Superior temporal gyrus (tissue), 1 donor: ENCODE data around the gene GPC6.

Experiments
- DNase-seq: peaks from one replicate; pipeline ENCODE4 v3.0.0-alpha.2; 2016; ENCODE audit errors: extremely low spot score

The GPC6 gene

DNA sequence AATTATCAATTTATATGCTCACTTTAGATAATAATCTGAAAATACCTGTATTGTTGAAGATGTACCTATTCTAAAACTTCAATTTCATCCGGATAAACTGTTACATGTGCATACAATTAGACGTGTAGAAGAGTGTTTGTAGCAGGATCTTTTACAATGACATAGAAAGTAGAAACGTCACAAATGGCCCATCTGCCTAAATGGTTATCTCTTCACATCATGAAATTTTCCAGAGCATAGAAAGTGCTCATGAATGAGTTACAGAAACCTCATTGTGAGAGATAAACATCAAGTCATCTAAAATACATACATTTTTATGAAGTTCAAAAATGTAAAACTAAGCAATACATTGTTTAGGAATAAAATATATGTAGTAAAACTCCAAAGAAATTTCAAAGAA, 607.4 kb downstream of the GPC6 start:
- DNase-seq: no peak

GRCh38 chr13:93843082-93843481, 616.5 kb downstream of the GPC6 start:
- no peak for DNase-seq

- DNase-seq: no peak
Observed at GRCh38 chr13:93847162-93847561, 620.6 kb downstream of the GPC6 start.

GRCh38 chr13:93848247-93848646, 621.6 kb downstream of the GPC6 start:
- no peak for DNase-seq

DNA sequence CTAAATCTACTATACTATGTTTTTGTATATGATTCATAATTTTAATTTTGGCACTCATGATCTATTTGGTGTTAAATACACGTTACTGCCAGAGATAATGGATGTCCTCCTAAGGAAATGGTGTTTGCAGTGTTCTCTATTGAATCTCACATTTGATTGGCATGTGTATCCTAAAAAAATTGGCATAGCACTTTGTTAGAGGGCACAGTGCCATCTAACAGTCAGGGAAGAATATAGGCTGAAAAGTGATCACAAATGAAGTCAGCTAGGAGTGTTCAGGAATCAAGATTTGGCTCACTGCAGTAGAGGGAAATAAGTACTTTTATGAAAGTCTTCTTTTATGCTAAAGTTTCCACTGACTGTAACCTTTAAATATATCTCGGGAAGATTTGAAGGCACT, 624.6 kb downstream of the GPC6 start:
- no peak for DNase-seq

DNA sequence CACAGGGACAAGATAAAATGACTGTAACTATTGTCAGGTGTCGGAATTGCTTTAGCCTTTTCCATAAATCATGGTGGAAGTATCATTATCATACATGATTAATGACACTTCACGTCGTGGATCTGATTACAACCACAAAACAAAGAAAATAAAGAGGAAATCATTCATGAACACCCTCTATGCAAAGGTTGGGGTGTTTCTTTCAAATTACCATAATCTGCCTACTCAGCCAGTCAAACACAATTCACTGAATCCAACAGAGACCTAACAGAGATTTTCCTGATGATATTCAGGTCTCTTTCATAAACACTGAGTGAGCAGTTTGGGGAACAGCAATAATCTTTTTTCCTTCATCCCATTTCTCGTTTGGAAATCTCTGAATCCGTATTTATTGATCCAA, 627.3 kb downstream of the GPC6 start:
- DNase-seq: no peak

- no peak for DNase-seq
Observed at GRCh38 chr13:93857126-93857525, 630.5 kb downstream of the GPC6 start.

DNA sequence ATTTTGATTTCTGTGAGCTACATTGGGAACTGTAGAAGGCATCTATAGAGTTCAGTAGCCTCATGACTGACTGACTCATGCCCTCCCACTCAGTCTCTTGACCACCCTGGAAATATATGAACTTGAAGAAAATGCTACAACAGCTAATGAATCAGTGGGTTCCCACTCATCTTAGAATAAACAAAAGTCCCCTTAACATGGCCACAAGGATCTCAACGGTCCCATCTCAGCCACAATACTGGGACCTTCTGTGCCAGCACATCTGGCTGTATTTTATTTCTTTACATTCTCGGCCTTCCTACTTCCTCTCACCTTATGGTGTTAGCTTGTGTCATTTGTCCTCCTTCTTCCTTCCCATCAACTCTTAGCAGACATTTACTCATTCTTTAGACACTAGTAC, 633.1 kb downstream of the GPC6 start:
- DNase-seq: no peak

DNA sequence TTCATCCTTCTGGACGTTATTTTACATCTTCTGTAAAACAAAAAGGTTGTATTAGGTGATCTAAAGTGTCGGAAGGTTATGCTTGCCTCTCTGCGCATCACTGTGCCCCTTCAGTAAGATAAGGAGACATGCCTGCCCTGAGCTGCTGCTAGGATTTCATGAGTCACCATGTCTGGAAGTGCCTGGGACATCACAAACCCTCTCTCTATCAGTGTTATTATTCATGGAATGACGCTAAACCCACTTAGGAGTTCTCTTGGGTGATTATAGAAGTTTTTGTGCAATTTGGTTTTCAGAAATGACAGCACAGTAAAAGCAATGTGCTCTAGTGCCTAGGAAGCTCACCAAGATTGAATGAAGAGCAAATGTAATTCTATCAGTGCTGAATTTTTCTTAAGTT, 635.2 kb downstream of the GPC6 start:
- no peak for DNase-seq

DNA sequence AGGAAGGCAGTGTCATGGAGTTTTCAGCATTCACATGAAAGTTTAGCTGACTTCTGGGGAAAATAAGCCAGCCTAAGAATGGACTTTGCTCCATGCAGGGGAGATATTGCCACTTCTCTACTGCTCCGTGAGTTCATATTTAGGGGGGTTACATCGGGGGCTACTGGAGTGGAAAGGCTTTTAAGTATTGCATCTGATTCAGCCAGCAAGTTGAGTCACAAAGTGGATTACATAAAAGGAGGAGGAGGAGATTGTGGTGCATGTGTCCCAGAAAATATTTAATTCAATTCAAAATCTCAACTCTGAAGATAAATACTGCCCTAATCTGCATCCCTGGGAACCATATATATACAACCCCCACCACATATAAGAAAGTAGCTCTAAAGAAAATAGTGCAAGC, 635.7 kb downstream of the GPC6 start:
- DNase-seq: peak; percentile 38

GRCh38 chr13:93865235-93865634, 638.6 kb downstream of the GPC6 start:
- DNase-seq: no peak

GRCh38 chr13:93867481-93867880, 640.9 kb downstream of the GPC6 start:
- DNase-seq: no peak

- no peak for DNase-seq
Observed at GRCh38 chr13:93872376-93872775, 645.8 kb downstream of the GPC6 start.

DNA sequence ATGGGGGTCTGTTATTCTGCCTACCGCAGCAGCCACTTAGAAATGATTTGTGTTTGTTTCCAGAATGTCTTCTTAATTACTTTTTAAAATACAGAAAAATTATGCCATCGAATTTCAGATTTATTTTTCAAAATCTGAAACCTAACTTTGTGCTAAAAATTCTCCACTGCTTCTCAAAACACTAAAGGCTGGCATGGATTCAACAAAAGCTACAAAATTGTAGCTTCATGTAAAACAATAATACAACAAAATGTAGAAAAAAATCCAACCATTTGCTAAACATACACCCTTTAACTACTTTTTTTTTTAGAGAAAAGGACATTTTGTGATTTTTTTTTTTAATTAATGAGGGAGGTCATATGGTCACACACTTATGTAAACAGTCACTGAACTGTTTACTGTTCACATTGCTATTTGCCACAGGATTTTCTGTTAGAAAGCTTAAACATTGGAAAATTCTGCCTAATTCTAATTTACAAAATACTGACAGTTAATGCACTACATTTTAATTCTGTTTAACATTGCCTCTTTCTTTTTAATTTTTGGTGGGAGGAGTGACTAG, 646.3 kb downstream of the GPC6 start:
- DNase-seq: no peak

DNA sequence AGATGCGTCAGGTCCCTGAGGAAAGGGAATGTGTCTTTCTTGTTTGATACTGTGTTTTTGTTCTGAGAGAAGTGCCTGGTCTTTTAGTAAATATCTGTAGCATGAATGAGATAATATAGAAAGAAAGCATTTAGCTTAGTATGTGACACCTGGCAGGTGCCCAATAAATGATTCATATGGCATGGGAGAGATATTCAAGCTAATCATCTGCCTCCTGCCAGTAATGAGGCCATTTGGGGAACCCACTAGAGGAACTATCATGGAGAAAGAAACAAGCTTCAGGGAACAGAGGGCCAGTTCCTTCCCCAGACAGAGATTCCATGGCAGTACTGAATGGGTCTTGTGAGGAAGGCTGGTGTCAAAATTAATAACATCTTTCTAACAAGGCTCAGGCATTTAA, 648.9 kb downstream of the GPC6 start:
- no peak for DNase-seq

GRCh38 chr13:93876236-93876635, 649.6 kb downstream of the GPC6 start:
- DNase-seq: no peak

- DNase-seq: no peak
Observed at GRCh38 chr13:93878675-93879074, 652.1 kb downstream of the GPC6 start.

DNA sequence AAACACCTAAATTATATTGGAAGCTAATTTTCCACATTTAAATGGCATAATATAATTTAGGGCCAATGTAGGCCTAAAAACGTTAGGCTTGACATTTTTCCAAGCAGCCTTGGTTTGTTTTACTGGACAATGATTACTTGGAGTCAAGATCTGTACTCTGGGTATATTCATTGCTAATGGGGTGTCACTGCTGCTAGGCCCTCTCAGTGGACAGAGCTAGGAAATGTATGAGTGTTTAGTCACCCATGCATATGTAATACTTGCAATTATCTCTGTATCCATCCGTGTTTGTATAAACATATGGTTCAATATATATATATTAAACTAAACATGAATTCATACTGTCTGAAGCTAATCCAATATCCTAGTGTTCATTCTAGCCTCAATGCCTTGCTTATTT, 654.8 kb downstream of the GPC6 start:
- DNase-seq: no peak

- no peak for DNase-seq
Observed at GRCh38 chr13:93882086-93882651, 655.6 kb downstream of the GPC6 start.

DNA sequence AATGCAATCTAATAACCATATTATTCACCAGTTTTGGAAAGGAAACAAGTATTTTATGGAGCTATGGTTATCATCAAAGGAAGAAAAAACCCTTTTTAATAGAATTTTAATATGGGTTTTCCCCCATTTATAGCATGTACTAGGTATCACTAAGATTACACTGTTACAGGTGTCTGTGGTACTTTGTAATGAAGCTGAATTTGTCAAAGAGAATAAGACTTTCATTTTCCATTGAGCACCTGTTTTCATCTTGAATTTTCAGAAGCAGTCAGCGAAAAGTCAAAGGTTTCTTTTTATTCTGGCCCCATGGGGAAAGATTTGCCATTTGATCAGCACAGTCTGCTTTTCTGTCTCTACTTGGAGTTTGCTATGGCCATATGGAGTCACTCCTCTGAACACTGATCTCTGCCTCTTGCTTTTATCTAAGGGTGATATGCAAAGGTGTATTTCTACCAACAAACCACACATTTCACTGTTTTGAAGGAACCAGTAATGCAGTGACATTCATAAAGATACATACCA, 662.9 kb downstream of the GPC6 start:
- no peak for DNase-seq

- no peak for DNase-seq
Observed at GRCh38 chr13:93899981-93900380, 673.4 kb downstream of the GPC6 start.

DNA sequence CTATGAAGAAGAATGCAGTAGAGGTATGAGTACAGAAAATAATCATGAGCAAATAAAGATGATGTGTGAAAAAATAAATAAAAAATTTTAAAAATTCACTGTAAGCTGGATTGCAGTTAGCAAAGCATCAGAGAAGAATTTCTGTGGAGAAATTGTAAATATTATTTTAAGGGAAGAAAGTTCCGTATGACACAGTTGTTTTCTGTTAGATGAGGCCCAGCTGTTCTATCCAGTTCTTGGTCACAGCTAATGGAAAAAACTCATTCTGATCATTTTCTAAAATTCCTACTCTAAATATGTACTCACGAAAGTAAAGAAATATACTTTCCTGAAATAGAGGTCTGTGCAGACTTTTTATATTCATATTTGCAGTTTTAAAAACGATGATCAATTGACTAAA, 674.1 kb downstream of the GPC6 start:
- no peak for DNase-seq

DNA sequence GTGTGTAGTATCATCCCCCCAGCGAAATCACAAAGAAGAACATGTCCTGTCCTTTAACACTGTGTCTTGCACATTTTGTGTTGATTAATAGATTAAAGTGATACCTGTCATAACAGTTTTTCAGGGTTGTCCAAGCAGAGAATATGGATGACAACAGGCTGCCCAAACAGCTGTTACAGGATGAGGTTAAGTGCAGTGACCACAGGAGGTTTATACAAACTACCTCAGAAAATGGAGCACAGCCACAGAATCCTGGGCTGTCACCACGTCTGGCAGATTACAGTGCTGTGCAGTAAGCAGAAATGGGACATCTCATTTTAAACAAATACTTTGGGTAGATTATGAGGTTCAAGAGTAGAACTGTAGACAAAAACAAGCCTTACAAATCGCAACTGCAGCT, 677.3 kb downstream of the GPC6 start:
- DNase-seq: no peak

- DNase-seq: no peak
Observed at GRCh38 chr13:93915269-93915809, 688.7 kb downstream of the GPC6 start.
